WTC11 (cell line): ENCODE data around the gene OR2F2. TPM values are rescaled to one million over a fixed set of nuclear protein-coding genes. Genes with fewer than 3 reads are reported as not detected.
A peak's percentile ranks its signal among the peaks of the same experiment; 100 is the strongest.

Experiments
- ATAC-seq: fragments of 200-7000 bp; cut with Tn5 transposase; 2 replicates; pipeline ENCODE4 v1.10.0; 2021; ENCODE audit warnings: mild to moderate bottlenecking, moderate library complexity
- CTCF ChIA-PET: fragments of 300-600 bp; sonication (Branson Sonifier 250); formaldehyde crosslinking; loops from one replicate; lab custom pipeline; 2021; ENCODE audit warnings: antibody characterized with exemption; lab: Charles Lee
- POLR2A ChIA-PET: fragments of 350-600 bp; sonication (Branson Sonifier 250); formaldehyde crosslinking; loops from one replicate; lab custom pipeline; 2021; ENCODE audit warnings: antibody characterized with exemption; lab: Charles Lee
- DNase-seq: peaks from one replicate; pipeline ENCODE4 v3.0.0; 2021; ENCODE audit warnings: low spot score
- H3K27ac Mint-ChIP-seq: 2 replicates; pipeline ENCODE4 v1.8.0; 2021; ENCODE audit warnings: mixed read lengths
- H3K27me3 Mint-ChIP-seq: 2 replicates; pipeline ENCODE4 v1.8.0; 2021; ENCODE audit warnings: low read depth, mild to moderate bottlenecking, moderate library complexity, mixed read lengths
- H3K36me3 Mint-ChIP-seq: 2 replicates; pipeline ENCODE4 v1.8.0; 2021; ENCODE audit warnings: mixed read lengths
- H3K4me1 Mint-ChIP-seq: 2 replicates; pipeline ENCODE4 v1.8.0; 2022; ENCODE audit warnings: mixed read lengths
- H3K4me3 Mint-ChIP-seq: 2 replicates; pipeline ENCODE4 v1.8.0; 2021; ENCODE audit warnings: mild to moderate bottlenecking, moderate library complexity, mixed read lengths
- H3K9me3 Mint-ChIP-seq: 2 replicates; pipeline ENCODE4 v1.8.0; 2021; ENCODE audit warnings: mixed read lengths
- CREB1 ChIP-seq: sonication (generic); formaldehyde crosslinking; IDR thresholded peaks from 2 replicates; pipeline ENCODE4 v1.8.0; 2023; ENCODE audit warnings: mild to moderate bottlenecking, missing genetic modification reagents
- CREM ChIP-seq: sonication (generic); formaldehyde crosslinking; IDR thresholded peaks from 2 replicates; pipeline ENCODE4 v1.8.1; 2022; ENCODE audit warnings: mild to moderate bottlenecking, missing genetic modification reagents, moderate library complexity
- ESRRA ChIP-seq: sonication (generic); formaldehyde crosslinking; IDR thresholded peaks from 2 replicates; pipeline ENCODE4 v1.8.1; 2022; ENCODE audit warnings: mild to moderate bottlenecking, missing genetic modification reagents, borderline replicate concordance
- FOXK1 ChIP-seq: sonication (generic); formaldehyde crosslinking; IDR thresholded peaks from 2 replicates; pipeline ENCODE4 v1.8.0; 2022; ENCODE audit warnings: mild to moderate bottlenecking, moderate library complexity, missing genetic modification reagents
- FOXP1 ChIP-seq: sonication (generic); formaldehyde crosslinking; IDR thresholded peaks from 2 replicates; pipeline ENCODE4 v1.8.0; 2022; ENCODE audit warnings: missing genetic modification reagents, mild to moderate bottlenecking, moderate library complexity, borderline replicate concordance
- FOXP4 ChIP-seq: sonication (generic); formaldehyde crosslinking; IDR thresholded peaks from 2 replicates; pipeline ENCODE4 v1.8.0; 2022; ENCODE audit warnings: mild to moderate bottlenecking, missing genetic modification reagents
- GABPB1 ChIP-seq: sonication (generic); formaldehyde crosslinking; IDR thresholded peaks from 2 replicates; pipeline ENCODE4 v1.8.1; 2023; ENCODE audit warnings: mild to moderate bottlenecking, missing genetic modification reagents
- MAX ChIP-seq: sonication (generic); formaldehyde crosslinking; IDR thresholded peaks from 2 replicates; pipeline ENCODE4 v1.8.0; 2022; ENCODE audit warnings: mild to moderate bottlenecking, missing genetic modification reagents
- MXD4 ChIP-seq: fragments of 250-450 bp; sonication (Bioruptor Pico); IDR thresholded peaks from 2 replicates; pipeline ENCODE4 v1.8.0; 2021; ENCODE audit warnings: mild to moderate bottlenecking, moderate library complexity, borderline replicate concordance
- NR1H2 ChIP-seq: sonication (generic); formaldehyde crosslinking; IDR thresholded peaks from 2 replicates; pipeline ENCODE4 v1.9.0; 2021; ENCODE audit warnings: mild to moderate bottlenecking, moderate library complexity, missing genetic modification reagents
- OVOL2 ChIP-seq: fragments of 250-450 bp; sonication (Bioruptor Pico); IDR thresholded peaks from 2 replicates; pipeline ENCODE4 v1.9.0; 2021; ENCODE audit warnings: mild to moderate bottlenecking, borderline replicate concordance
- SOX15 ChIP-seq: fragments of 250-450 bp; sonication (Bioruptor Pico); IDR thresholded peaks from 2 replicates; pipeline ENCODE4 v1.9.0; 2021; ENCODE audit warnings: mild to moderate bottlenecking
- USF1 ChIP-seq: sonication (generic); formaldehyde crosslinking; IDR thresholded peaks from 2 replicates; pipeline ENCODE4 v1.8.0; 2022; ENCODE audit warnings: mild to moderate bottlenecking, missing genetic modification reagents
- ZBTB21 ChIP-seq: sonication (generic); formaldehyde crosslinking; IDR thresholded peaks from 2 replicates; pipeline ENCODE4 v1.8.1; 2023; ENCODE audit warnings: mild to moderate bottlenecking, missing genetic modification reagents, borderline replicate concordance
- ZNF219 ChIP-seq: sonication (generic); formaldehyde crosslinking; IDR thresholded peaks from 2 replicates; pipeline ENCODE4 v1.8.0; 2023; ENCODE audit warnings: missing genetic modification reagents, mild to moderate bottlenecking, borderline replicate concordance
- ZNF317 ChIP-seq: sonication (generic); formaldehyde crosslinking; IDR thresholded peaks from 2 replicates; pipeline ENCODE4 v1.8.1; 2023; ENCODE audit warnings: low read depth, mild to moderate bottlenecking, moderate library complexity, missing genetic modification reagents, borderline replicate concordance
- ZNF416 ChIP-seq: fragments of 250-450 bp; sonication (Bioruptor Pico); IDR thresholded peaks from 2 replicates; pipeline ENCODE4 v1.9.0; 2021; ENCODE audit warnings: mild to moderate bottlenecking, inconsistent platforms
- ZNF423 ChIP-seq: fragments of 250-450 bp; sonication (Bioruptor Pico); IDR thresholded peaks from 2 replicates; pipeline ENCODE4 v2.1.2; 2022; ENCODE audit warnings: mild to moderate bottlenecking, moderate library complexity
- ZNF425 ChIP-seq: fragments of 250-450 bp; sonication (Bioruptor Pico); conservative IDR thresholded peaks from 2 replicates; pipeline ENCODE4 v1.9.0; 2021; ENCODE audit warnings: mild to moderate bottlenecking
- ZNF532 ChIP-seq: fragments of 250-450 bp; sonication (Bioruptor Pico); IDR thresholded peaks from 2 replicates; pipeline ENCODE4 v1.9.0; 2021; ENCODE audit warnings: mild to moderate bottlenecking, borderline replicate concordance
- ZNF671 ChIP-seq: fragments of 250-450 bp; sonication (Bioruptor Pico); IDR thresholded peaks from 2 replicates; pipeline ENCODE4 v1.8.0; 2021; ENCODE audit warnings: mild to moderate bottlenecking
- ZSCAN18 ChIP-seq: fragments of 250-450 bp; sonication (Bioruptor Pico); IDR thresholded peaks from 2 replicates; pipeline ENCODE4 v2.1.2; 2022; ENCODE audit warnings: mild to moderate bottlenecking, moderate library complexity
- total RNA-seq: library from RNA; stranded (reverse); gene quantifications from 3 replicates; pipeline ENCODE4 v1.2.3, GENCODE V29; 2021

OR2F2 gene
- total RNA-seq, 1 experiment from 2014 or later: not detected

GRCh38 chr7:143906895-143907294 is 28.1 kb upstream of the OR2F2 start (continued):
- no peak for TF ChIP-seq ZNF532 (CRISPR knock-in tag)
- TF ChIP-seq USF1: no peak
- peak; percentile 92 for TF ChIP-seq ESRRA (CRISPR knock-in tag)
- TF ChIP-seq CREM (CRISPR knock-in tag): no peak
- 0 out of 2 replicates have a peak, but pooled peaks have one; percentile 30 for TF ChIP-seq FOXK1
- TF ChIP-seq SOX15: no peak
- TF ChIP-seq FOXP1 (CRISPR knock-in tag): no peak
- TF ChIP-seq MXD4 (CRISPR knock-in tag): no peak
- TF ChIP-seq GABPB1 (CRISPR knock-in tag): peak; percentile 92
- no peak for TF ChIP-seq OVOL2 (CRISPR knock-in tag)
- TF ChIP-seq FOXP4 (CRISPR knock-in tag): peak; percentile 52; the same call in 1 of the 2 replicates
- 0 out of 2 replicates have a peak, but pooled peaks have one; percentile 53 for TF ChIP-seq ZNF219 (CRISPR knock-in tag)
- TF ChIP-seq MAX (CRISPR knock-in tag): peak; percentile 41; the same call in 1 of the 2 replicates
- peak; percentile 75; the same call in 1 of the 2 replicates for TF ChIP-seq ZNF423 (CRISPR knock-in tag)
- peak; percentile 57; the same call in 1 of the 2 replicates for TF ChIP-seq ZSCAN18

GRCh38 chr7:143908120-143908519 is 26.9 kb upstream of the OR2F2 start:
- peaks cover 4% of the 10 kb centered on the region; the same call in 1 of the 2 replicates for H3K27me3 Mint-ChIP-seq
- H3K9me3 Mint-ChIP-seq: peaks cover 5% of the 10 kb centered on the region; the same call in 1 of the 2 replicates
- ChIA-PET CTCF (no interaction called here), POLR2A (interaction anchor here (0.7 kb wide), 1 partner anchor 26 kb away, joined by 3 read pairs; no protein-coding TSS in a partner anchor)
- H3K4me1 Mint-ChIP-seq: peaks cover 41% of the 10 kb centered on the region
- no peak overlapping the region for H3K4me3 Mint-ChIP-seq
- no peaks in the 10 kb centered on the region for H3K36me3 Mint-ChIP-seq
- no peak overlapping the region for H3K27ac Mint-ChIP-seq
- DNase-seq (no peak), ATAC-seq (no peak)
- TF ChIP-seq ZNF671 (CRISPR knock-in tag) (no peak), CREB1 (CRISPR knock-in tag) (no peak), NR1H2 (CRISPR knock-in tag) (no peak), ZBTB21 (CRISPR knock-in tag) (no peak), ZNF416 (no peak), ZSCAN18 (no peak), ZNF423 (CRISPR knock-in tag) (no peak), ZNF425 (CRISPR knock-in tag) (no peak), ZNF317 (no peak)
